HG02943 (cell line): Measurements from ENCODE around the gene SEPTIN5.
"Not testable (repeated sequence)": the region's sequence is repeated elsewhere in the genome, so short reads cannot be mapped to it uniquely, and the experiment has no call there.

Experiments used
- ATAC-seq: cut with Tn5 transposase; IDR thresholded peaks from one replicate; pipeline ENCODE4 v1.9.1; 2021; ENCODE audit warnings: mild to moderate bottlenecking, low read depth, moderate library complexity; ENCODE audit not compliant: unreplicated experiment

Gene SEPTIN5

GRCh38 chr22:19719050-19719482 is 4.8 kb downstream of the SEPTIN5 start:
- ATAC-seq: no peak

GRCh38 chr22:19719488-19720021 is 5.3 kb downstream of the SEPTIN5 start:
- no peak for ATAC-seq

GRCh38 chr22:19720150-19720827 is 6.0 kb downstream of the SEPTIN5 start:
- ATAC-seq: no peak

GRCh38 chr22:19720999-19721329 is 6.7 kb downstream of the SEPTIN5 start:
- no peak for ATAC-seq

- no peak for ATAC-seq
These were observed 7.3 kb downstream of the SEPTIN5 start for GRCh38 chr22:19721330-19722177.

GRCh38 chr22:19722178-19722981 is 8.1 kb downstream of the SEPTIN5 start:
- ATAC-seq: no peak

GRCh38 chr22:19722982-19723231 is 8.6 kb downstream of the SEPTIN5 start:
- ATAC-seq: no peak

- ATAC-seq: no peak
These were observed 9.1 kb downstream of the SEPTIN5 start, which contains the start of gene GP1BB for GRCh38 chr22:19723232-19723982. Gene GP1BB, plus strand, starts transcription at chr22:19723539. Its CDS starts 31 bp downstream, at chr22:19723570.

GRCh38 chr22:19723983-19724827 is 9.9 kb downstream of the SEPTIN5 start:
- no peak for ATAC-seq

GRCh38 chr22:19724927-19725661 is 10.8 kb downstream of the SEPTIN5 start:
- no peak for ATAC-seq

GRCh38 chr22:19726064-19726788 is 11.9 kb downstream of the SEPTIN5 start:
- not testable (repeated sequence) for ATAC-seq

- no peak for ATAC-seq
These were observed 13.2 kb downstream of the SEPTIN5 start for GRCh38 chr22:19727310-19728150.

- no peak for ATAC-seq
These were observed 14.0 kb downstream of the SEPTIN5 start for GRCh38 chr22:19728271-19728670.

GRCh38 chr22:19728836-19729235 is 14.5 kb downstream of the SEPTIN5 start:
- ATAC-seq: no peak

GRCh38 chr22:19729507-19729906 is 15.2 kb downstream of the SEPTIN5 start:
- ATAC-seq: no peak

- ATAC-seq: no peak
These were observed 15.9 kb downstream of the SEPTIN5 start for GRCh38 chr22:19730198-19730597.

GRCh38 chr22:19730655-19731360 is 16.5 kb downstream of the SEPTIN5 start:
- ATAC-seq: no peak
